Natural killer cell treated with Interleukin-12 subunit alpha and Interleukin-12 subunit beta and Interleukin-15 and Interleukin-18, amount 100 ng/mL, for 72 hours (primary cell): ENCODE results near the gene PRR20G. TPM values are rescaled to one million over a fixed set of nuclear protein-coding genes. Genes with fewer than 3 reads are reported as not detected.

Experiments
- ATAC-seq, 2 donors: fragments of 150-1000 bp; cut with Tn5 transposase in 1 of 2; sonication (Bioruptor Pico), chemical (Tn5 transposase) in 1 of 2; 2 replicates each; pipeline ENCODE4 v1.10.0; 2021
- DNase-seq: peaks from one replicate; pipeline ENCODE4 v3.0.0; 2022; ENCODE audit warnings: low spot score
- H3K27ac Mint-ChIP-seq, 2 donors: 1 replicate in 1 of 2; 2 replicates in 1 of 2; pipeline ENCODE4 v1.8.0; 2022; ENCODE audit warnings: mixed read lengths in 2 of 2, mild to moderate bottlenecking in 1 of 2, moderate library complexity in 1 of 2
- H3K27me3 Mint-ChIP-seq, 2 donors: 1 replicate in 1 of 2; 2 replicates in 1 of 2; pipeline ENCODE4 v1.8.0; 2022; ENCODE audit warnings: mixed read lengths in 2 of 2
- H3K36me3 Mint-ChIP-seq: one replicate; pipeline ENCODE4 v1.8.0; 2022; ENCODE audit warnings: mixed read lengths
- H3K4me1 Mint-ChIP-seq, 2 donors: 1 replicate in 1 of 2; 2 replicates in 1 of 2; pipeline ENCODE4 v1.8.0; 2022; ENCODE audit warnings: low read depth in 2 of 2, mixed read lengths in 2 of 2, mild to moderate bottlenecking in 1 of 2
- H3K4me3 Mint-ChIP-seq: one replicate; pipeline ENCODE4 v1.8.0; 2022; ENCODE audit warnings: mixed read lengths
- H3K9me3 Mint-ChIP-seq: 2 replicates; pipeline ENCODE4 v1.8.0; 2022; ENCODE audit warnings: mixed read lengths
- total RNA-seq, 2 donors: library from RNA; stranded (reverse); gene quantifications; one replicate each; pipeline ENCODE4 v1.2.3, GENCODE V29; 2022

Gene PRR20G
- total RNA-seq = not detected

GRCh38 chr3:127287840-127288239 lies at the start of gene PRR20G:
TSS of gene PRR20G (minus strand) at chr3:127288046. CDS start at chr3:127287365, 681 bp downstream.
- no peaks in the 10 kb centered on the region for H3K9me3 Mint-ChIP-seq
- ATAC-seq = no peak
- no peaks in the 10 kb centered on the region for H3K4me1 Mint-ChIP-seq
- no peaks in the 10 kb centered on the region for H3K36me3 Mint-ChIP-seq
- peaks cover 0 to 12% of the 10 kb centered on the region in 2 donors for H3K27me3 Mint-ChIP-seq
- DNase-seq = no peak
- no peak within 1 kb of the TSS for H3K4me3 Mint-ChIP-seq
- H3K27ac Mint-ChIP-seq = no peak within 1 kb of the TSS

DNA sequence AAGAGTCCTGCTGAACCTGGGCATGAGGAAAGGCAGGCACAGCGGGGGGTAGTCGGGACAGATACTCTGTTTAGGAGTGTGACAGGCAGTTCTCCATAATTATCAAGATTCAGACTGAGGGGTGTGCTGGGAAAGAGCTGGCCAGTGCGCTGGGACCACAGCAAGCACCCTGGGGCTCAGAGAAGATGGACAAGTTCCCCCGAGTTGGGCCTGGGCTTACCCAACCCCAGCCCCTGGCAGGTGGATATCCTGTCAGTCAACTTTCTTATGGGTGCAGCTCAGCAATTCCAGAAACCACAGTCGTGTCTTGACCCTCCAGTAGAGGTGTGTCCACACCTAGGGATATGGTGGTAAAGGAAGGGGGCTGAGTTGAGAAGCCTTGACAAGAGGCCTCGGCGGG lies 49.2 kb upstream of the PRR20G start:
- Mint-ChIP-seq H3K36me3 (peaks cover 12% of the 10 kb centered on the region), H3K27ac (no peak overlapping the region), H3K4me3 (no peak overlapping the region), H3K4me1 (peaks cover 0 to 2% of the 10 kb centered on the region in 2 donors), H3K27me3 (peaks cover 24 to 29% of the 10 kb centered on the region in 2 donors), H3K9me3 (peaks cover 12% of the 10 kb centered on the region)
- ATAC-seq (no peak), DNase-seq (no peak)

DNA sequence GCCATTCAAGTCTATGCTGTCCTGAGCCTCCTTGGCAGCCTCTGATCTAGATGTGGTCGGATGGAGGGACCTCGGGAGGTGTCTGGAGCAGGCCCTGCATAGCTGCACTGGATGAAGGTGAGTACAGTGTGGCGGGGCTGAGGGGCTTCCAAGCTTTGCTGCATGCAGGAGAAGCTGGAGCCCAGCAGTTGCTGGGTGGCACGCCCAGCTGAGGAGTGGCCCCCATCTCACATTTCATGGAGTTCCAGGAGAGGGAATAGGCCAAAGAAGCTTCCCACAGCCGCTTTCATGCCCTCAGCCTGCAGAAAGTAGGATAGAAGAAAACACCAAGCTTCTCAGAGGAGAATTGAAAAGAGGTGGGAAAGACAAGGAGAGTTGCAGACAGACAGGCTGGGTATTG lies 48.3 kb upstream of the PRR20G start:
- peaks cover 0 to 2% of the 10 kb centered on the region in 2 donors for H3K4me1 Mint-ChIP-seq
- no peak overlapping the region for H3K4me3 Mint-ChIP-seq
- peaks cover 24 to 27% of the 10 kb centered on the region in 2 donors for H3K27me3 Mint-ChIP-seq
- H3K9me3 Mint-ChIP-seq = peaks cover 12% of the 10 kb centered on the region
- H3K27ac Mint-ChIP-seq = no peak overlapping the region
- DNase-seq = no peak
- peaks cover 12% of the 10 kb centered on the region for H3K36me3 Mint-ChIP-seq
- ATAC-seq = peak in 1 of 2 donors; percentile 45

DNA sequence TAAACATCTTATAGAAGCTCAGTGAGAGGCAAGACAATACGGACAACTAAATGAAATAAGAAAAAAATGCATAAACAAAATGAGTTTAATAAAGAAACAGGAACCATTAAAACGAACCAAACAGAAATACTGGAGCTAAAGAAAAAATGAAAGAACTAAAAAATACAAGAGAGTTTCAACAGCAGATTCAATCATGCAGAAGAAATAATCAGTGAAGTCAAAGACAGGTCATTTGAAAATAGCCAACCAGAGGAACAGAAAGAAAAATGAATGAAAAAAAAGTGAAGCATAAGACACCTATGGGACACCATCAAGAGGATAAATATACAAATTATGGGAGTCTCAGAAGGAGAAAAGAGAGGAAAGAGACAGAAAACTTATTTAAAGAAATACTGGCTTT lies 42.5 kb upstream of the PRR20G start:
- Mint-ChIP-seq H3K4me1 (no peaks in the 10 kb centered on the region), H3K9me3 (peaks cover 13% of the 10 kb centered on the region), H3K27ac (no peak overlapping the region), H3K27me3 (peaks cover 12 to 25% of the 10 kb centered on the region in 2 donors), H3K4me3 (no peak overlapping the region), H3K36me3 (peaks cover 11% of the 10 kb centered on the region)
- ATAC-seq (no peak), DNase-seq (no peak)

GRCh38 chr3:127329631-127330285 lies 41.9 kb upstream of the PRR20G start:
- DNase-seq (no peak), ATAC-seq (no peak)
- Mint-ChIP-seq H3K36me3 (peaks cover 11% of the 10 kb centered on the region), H3K4me1 (no peaks in the 10 kb centered on the region), H3K9me3 (peaks cover 13% of the 10 kb centered on the region), H3K4me3 (no peak overlapping the region), H3K27me3 (peaks cover 12 to 23% of the 10 kb centered on the region in 2 donors), H3K27ac (no peak overlapping the region)

- Mint-ChIP-seq H3K27me3 (peaks cover 12 to 21% of the 10 kb centered on the region in 2 donors), H3K36me3 (peaks cover 11% of the 10 kb centered on the region), H3K4me3 (no peak overlapping the region), H3K9me3 (peaks cover 13% of the 10 kb centered on the region), H3K4me1 (no peaks in the 10 kb centered on the region), H3K27ac (no peak overlapping the region)
- DNase-seq (no peak), ATAC-seq (no peak)
These were observed 40.6 kb upstream of the PRR20G start for GRCh38 chr3:127328421-127328820.

DNA sequence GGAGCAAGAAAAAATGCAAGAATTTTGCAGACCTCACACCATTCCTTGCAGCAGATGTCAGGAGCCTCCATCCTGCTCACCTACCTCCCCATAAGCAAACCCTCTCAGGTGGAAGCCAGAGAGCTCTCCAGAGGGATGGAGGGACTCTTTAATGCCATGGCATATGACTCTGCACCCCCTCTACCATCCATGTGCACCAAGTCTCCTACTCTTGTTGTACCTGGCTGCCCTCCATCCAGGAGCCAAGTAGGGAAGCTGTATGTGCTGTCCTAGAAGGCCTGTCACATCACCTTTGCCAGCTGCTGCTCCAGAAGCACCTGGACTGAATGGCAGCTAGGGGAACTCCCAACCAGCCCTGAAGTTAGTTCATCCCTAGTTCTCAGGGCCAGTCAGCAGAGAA lies 38.5 kb upstream of the PRR20G start:
- peaks cover 10% of the 10 kb centered on the region for H3K9me3 Mint-ChIP-seq
- H3K36me3 Mint-ChIP-seq = peaks cover 7% of the 10 kb centered on the region
- peaks cover 5 to 20% of the 10 kb centered on the region in 2 donors for H3K27me3 Mint-ChIP-seq
- no peak for ATAC-seq
- no peak for DNase-seq
- H3K4me3 Mint-ChIP-seq = no peak overlapping the region
- H3K27ac Mint-ChIP-seq = no peak overlapping the region
- H3K4me1 Mint-ChIP-seq = no peaks in the 10 kb centered on the region

DNA sequence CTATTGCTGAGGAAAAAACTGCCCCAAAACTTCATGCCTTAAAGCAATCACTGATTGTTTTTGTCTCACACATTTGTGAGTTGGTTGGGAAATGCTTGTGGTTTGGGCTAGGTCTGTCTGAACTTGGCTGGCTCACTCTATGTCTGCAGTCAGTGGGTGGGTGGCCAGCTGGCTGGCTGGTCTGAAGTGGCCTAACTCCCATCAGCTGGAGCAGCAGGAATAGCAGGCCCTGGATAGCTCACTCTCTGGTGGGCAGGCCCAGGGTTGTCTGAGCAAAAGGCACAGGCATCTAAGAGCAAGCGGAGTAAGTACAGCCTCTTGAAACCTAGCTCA lies 37.7 kb upstream of the PRR20G start:
- no peak overlapping the region for H3K4me3 Mint-ChIP-seq
- peaks cover 10% of the 10 kb centered on the region for H3K9me3 Mint-ChIP-seq
- DNase-seq = no peak
- ATAC-seq = no peak
- no peak overlapping the region for H3K27ac Mint-ChIP-seq
- H3K4me1 Mint-ChIP-seq = no peaks in the 10 kb centered on the region
- peaks cover 5 to 27% of the 10 kb centered on the region in 2 donors for H3K27me3 Mint-ChIP-seq
- peaks cover 5% of the 10 kb centered on the region for H3K36me3 Mint-ChIP-seq

GRCh38 chr3:127324913-127325628 lies 37.2 kb upstream of the PRR20G start:
- peaks cover 7% of the 10 kb centered on the region for H3K9me3 Mint-ChIP-seq
- H3K27me3 Mint-ChIP-seq = peaks cover 5 to 27% of the 10 kb centered on the region in 2 donors
- DNase-seq = no peak
- H3K4me3 Mint-ChIP-seq = no peak overlapping the region
- H3K27ac Mint-ChIP-seq = no peak overlapping the region
- no peak for ATAC-seq
- no peaks in the 10 kb centered on the region for H3K4me1 Mint-ChIP-seq
- H3K36me3 Mint-ChIP-seq = no peaks in the 10 kb centered on the region

- Mint-ChIP-seq H3K9me3 (peaks cover 7% of the 10 kb centered on the region), H3K4me1 (no peaks in the 10 kb centered on the region), H3K27ac (no peak overlapping the region), H3K36me3 (no peaks in the 10 kb centered on the region), H3K27me3 (peaks cover 5 to 28% of the 10 kb centered on the region in 2 donors), H3K4me3 (no peak overlapping the region)
- DNase-seq (no peak), ATAC-seq (peak; percentile 21 to 34)
These were observed 36.2 kb upstream of the PRR20G start for GRCh38 chr3:127324076-127324475.

DNA sequence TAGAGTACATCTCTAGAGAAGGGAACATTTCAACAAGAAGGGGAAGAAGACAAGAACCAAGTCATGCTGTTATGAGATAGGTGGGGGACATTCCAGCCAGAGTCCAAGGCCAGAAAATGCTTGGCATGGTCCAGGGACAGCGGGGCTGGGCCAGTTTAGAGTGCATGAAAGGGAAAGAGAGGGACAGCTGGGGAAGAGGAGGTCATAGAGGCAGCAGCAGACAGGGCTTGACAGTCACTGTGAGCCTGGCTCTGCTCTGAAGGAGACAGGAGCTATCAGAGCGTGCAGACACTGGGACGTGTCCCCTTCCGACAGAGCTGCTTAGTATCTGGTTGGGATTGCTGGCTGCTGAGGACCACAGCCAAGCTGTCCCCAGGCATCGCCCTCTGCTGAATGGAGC lies 35.7 kb upstream of the PRR20G start:
- peak in 1 of 2 donors; percentile 17 for ATAC-seq
- H3K4me3 Mint-ChIP-seq = no peak overlapping the region
- no peaks in the 10 kb centered on the region for H3K4me1 Mint-ChIP-seq
- H3K27me3 Mint-ChIP-seq = peaks cover 9 to 33% of the 10 kb centered on the region in 2 donors
- H3K27ac Mint-ChIP-seq = no peak overlapping the region
- H3K36me3 Mint-ChIP-seq = no peaks in the 10 kb centered on the region
- no peak for DNase-seq
- peaks cover 7% of the 10 kb centered on the region for H3K9me3 Mint-ChIP-seq

DNA sequence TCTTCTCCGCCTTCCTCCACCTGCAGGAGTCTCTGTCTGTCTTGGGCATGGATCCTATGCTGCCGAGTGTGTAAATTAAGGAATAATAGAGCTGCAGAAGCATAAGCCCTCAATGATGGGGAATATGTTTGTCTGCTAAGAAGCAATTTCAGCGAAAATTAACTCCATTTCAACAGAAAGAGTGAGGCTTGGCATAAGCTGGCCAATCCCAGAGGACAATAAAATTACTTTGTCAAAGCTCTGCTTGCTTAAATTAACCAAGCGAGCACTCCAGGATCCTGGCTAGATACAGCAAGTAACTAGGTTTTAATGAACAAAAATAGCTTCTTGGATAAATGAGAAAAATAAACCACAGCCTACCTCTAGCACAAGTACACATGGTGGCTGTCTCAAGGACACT lies 33.5 kb upstream of the PRR20G start:
- Mint-ChIP-seq H3K4me1 (no peaks in the 10 kb centered on the region), H3K27ac (no peak overlapping the region), H3K4me3 (no peak overlapping the region), H3K9me3 (peaks cover 2% of the 10 kb centered on the region), H3K36me3 (no peaks in the 10 kb centered on the region), H3K27me3 (peaks cover 5 to 27% of the 10 kb centered on the region in 2 donors)
- DNase-seq (no peak), ATAC-seq (no peak)

GRCh38 chr3:127320529-127321121 lies 32.8 kb upstream of the PRR20G start:
- ATAC-seq = no peak
- no peaks in the 10 kb centered on the region for H3K36me3 Mint-ChIP-seq
- H3K4me1 Mint-ChIP-seq = no peaks in the 10 kb centered on the region
- no peak for DNase-seq
- no peak overlapping the region for H3K27ac Mint-ChIP-seq
- H3K9me3 Mint-ChIP-seq = peaks cover 2% of the 10 kb centered on the region
- H3K27me3 Mint-ChIP-seq = peaks cover 9 to 33% of the 10 kb centered on the region in 2 donors
- no peak overlapping the region for H3K4me3 Mint-ChIP-seq

GRCh38 chr3:127316685-127317084 lies 28.8 kb upstream of the PRR20G start:
- no peaks in the 10 kb centered on the region for H3K4me1 Mint-ChIP-seq

More at GRCh38 chr3:127316685-127317084, 28.8 kb upstream of the PRR20G start:
- Mint-ChIP-seq H3K36me3 (no peaks in the 10 kb centered on the region), H3K4me3 (no peak overlapping the region), H3K9me3 (peaks cover 2% of the 10 kb centered on the region), H3K27ac (no peak overlapping the region), H3K27me3 (peaks cover 17 to 34% of the 10 kb centered on the region in 2 donors)
- no peak for ATAC-seq
- DNase-seq = no peak
